Mesenchymal stem cell (in vitro differentiated cells and primary cell): ENCODE measurements around the gene CEP89.

Experiments
- DNase-seq: peaks from one replicate; pipeline ENCODE4 v3.0.0-alpha.2; 2013
- H2AFZ ChIP-seq: one replicate; pipeline ENCODE4 v1.6.1; 2013; ENCODE audit warnings: low read depth, mild to moderate bottlenecking, control low read depth, inconsistent platforms, low read length, moderate library complexity
- H2AK5ac ChIP-seq: 2 replicates; pipeline ENCODE4 v1.6.1; 2013; ENCODE audit warnings: low read length, moderate library complexity, mild to moderate bottlenecking, inconsistent platforms; ENCODE audit not compliant: severe bottlenecking
- H2BK120ac ChIP-seq: one replicate; pipeline ENCODE4 v1.6.1; 2013; ENCODE audit warnings: low read depth, mild to moderate bottlenecking, inconsistent platforms, low read length, moderate library complexity
- H2BK12ac ChIP-seq, 2 experiments: one replicate each; pipeline ENCODE4 v1.6.1; 2013; ENCODE audit warnings: inconsistent platforms in 2 of 2, low read length in 2 of 2, mild to moderate bottlenecking in 2 of 2, moderate library complexity in 2 of 2, control low read depth in 1 of 2
- H2BK15ac ChIP-seq: one replicate; pipeline ENCODE4 v1.6.1; 2013; ENCODE audit warnings: mild to moderate bottlenecking, low read depth, inconsistent platforms; ENCODE audit not compliant: poor library complexity, severe bottlenecking
- H2BK5ac ChIP-seq: 2 replicates; pipeline ENCODE4 v1.6.1; 2013; ENCODE audit warnings: low read depth, mild to moderate bottlenecking, low read length, control low read depth, inconsistent platforms; ENCODE audit not compliant: poor library complexity, severe bottlenecking
- H3K14ac ChIP-seq, 2 experiments: one replicate each; pipeline ENCODE4 v1.6.1; 2013; ENCODE audit warnings: inconsistent platforms in 2 of 2, low read length in 2 of 2, control low read depth in 1 of 2, mild to moderate bottlenecking in 1 of 2, moderate library complexity in 1 of 2
- H3K18ac ChIP-seq, 2 experiments: one replicate each; pipeline ENCODE4 v1.6.1; 2013; ENCODE audit warnings: inconsistent platforms in 2 of 2, low read length in 2 of 2, control low read depth in 1 of 2, low read depth in 1 of 2, mild to moderate bottlenecking in 1 of 2
- H3K23ac ChIP-seq, 2 experiments: one replicate each; pipeline ENCODE4 v1.6.1; 2013; ENCODE audit warnings: inconsistent platforms in 2 of 2, low read length in 2 of 2, mild to moderate bottlenecking in 2 of 2, moderate library complexity in 2 of 2, control low read depth in 1 of 2
- H3K27ac ChIP-seq: 2 replicates; pipeline ENCODE4 v1.5.1; 2013; ENCODE audit warnings: mild to moderate bottlenecking, moderate library complexity, low read length, control low read depth, inconsistent platforms; ENCODE audit not compliant: poor library complexity, severe bottlenecking
- H3K27me3 ChIP-seq, 2 experiments: 2 replicates each; pipeline versions ENCODE4 v1.6.1 to v1.7.0; 2013; ENCODE audit warnings: low read length in 2 of 2, mild to moderate bottlenecking in 2 of 2, moderate library complexity in 2 of 2, control low read depth in 1 of 2, inconsistent platforms in 1 of 2; ENCODE audit not compliant: control insufficient read depth in 1 of 2, insufficient read depth in 1 of 2
- H3K36me3 ChIP-seq, 2 experiments: 2 replicates each; pipeline versions ENCODE4 v1.6.1 to v1.7.0; 2013; ENCODE audit warnings: low read length in 2 of 2, control low read depth in 1 of 2, inconsistent platforms in 1 of 2, low read depth in 1 of 2, mild to moderate bottlenecking in 1 of 2; ENCODE audit not compliant: insufficient read depth in 2 of 2, control insufficient read depth in 1 of 2
- H3K4ac ChIP-seq, 2 experiments: one replicate each; pipeline ENCODE4 v1.6.1; 2013; ENCODE audit warnings: inconsistent platforms in 2 of 2, low read length in 2 of 2, mild to moderate bottlenecking in 2 of 2, moderate library complexity in 2 of 2, control low read depth in 1 of 2, low read depth in 1 of 2
- H3K4me1 ChIP-seq: 2 replicates; pipeline ENCODE4 v1.6.1; 2013; ENCODE audit warnings: low read depth, low read length, control low read depth; ENCODE audit not compliant: control insufficient read depth, insufficient read depth
- H3K4me2 ChIP-seq: 2 replicates; pipeline ENCODE4 v1.6.1; 2013; ENCODE audit warnings: low read length, mild to moderate bottlenecking, inconsistent platforms; ENCODE audit not compliant: poor library complexity, severe bottlenecking
- H3K4me3 ChIP-seq, 2 experiments: 2 replicates each; pipeline versions ENCODE4 v1.5.1 to v1.7.0; 2013; ENCODE audit warnings: low read length in 2 of 2, mild to moderate bottlenecking in 2 of 2, control low read depth in 1 of 2, low read depth in 1 of 2; ENCODE audit not compliant: insufficient read depth in 1 of 2
- H3K79me1 ChIP-seq: replicated peaks from 2 replicates; pipeline ENCODE4 v1.6.1; 2013; ENCODE audit warnings: mild to moderate bottlenecking, control low read depth, low read length, inconsistent platforms; ENCODE audit not compliant: poor library complexity, severe bottlenecking
- H3K9ac ChIP-seq: 2 replicates; pipeline ENCODE4 v1.7.0; 2013; ENCODE audit warnings: mild to moderate bottlenecking, low read length, moderate library complexity
- H3K9me3 ChIP-seq: 2 replicates; pipeline ENCODE4 v1.7.0; 2013; ENCODE audit warnings: mild to moderate bottlenecking, low read length; ENCODE audit not compliant: control insufficient read depth
- H4K8ac ChIP-seq: one replicate; pipeline ENCODE4 v1.6.1; 2013; ENCODE audit warnings: inconsistent platforms, mild to moderate bottlenecking, low read length, moderate library complexity
- H4K91ac ChIP-seq: one replicate; pipeline ENCODE4 v1.6.1; 2013; ENCODE audit warnings: mild to moderate bottlenecking, low read length, inconsistent platforms
- WGBS: methylation state at CpG from one replicate; pipeline ENCODE4 v1.1.7; 2013; ENCODE audit warnings: mixed read lengths; 5-methylcytosine and 5-hydroxymethylcytosine counted together

The CEP89 gene

DNA sequence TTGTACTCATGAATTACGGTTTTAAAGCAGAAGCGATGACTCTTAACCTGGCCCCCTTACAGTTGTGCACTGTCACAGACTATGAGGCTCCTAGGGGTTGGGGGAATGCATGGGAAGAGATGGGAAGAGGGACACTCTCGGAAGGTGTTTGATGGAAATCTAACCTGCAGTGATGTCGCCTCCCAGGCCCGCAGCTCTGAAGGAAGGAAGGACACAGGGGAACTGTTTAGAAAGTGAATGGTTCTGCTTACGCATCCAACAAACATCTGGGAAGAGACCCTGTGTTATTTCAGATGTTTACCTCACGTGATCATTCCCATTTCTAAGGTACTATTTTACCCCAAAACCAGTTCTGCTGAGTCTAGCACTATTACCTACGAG, 54.2 kb downstream of the CEP89 start:
- no peak overlapping the region for H3K27ac ChIP-seq
- no peak for DNase-seq
- H2BK5ac ChIP-seq, result no peak overlapping the region
- H3K36me3 ChIP-seq, result peaks cover 29 to 72% of the 10 kb centered on the region in 2 experiments
- H3K14ac ChIP-seq, result no peak overlapping the region
- no peak overlapping the region for H3K4me3 ChIP-seq
- H2AK5ac ChIP-seq, result no peak overlapping the region
- no peak overlapping the region for H2BK120ac ChIP-seq
- no peak overlapping the region for H3K4ac ChIP-seq
- WGBS, result 97% methylated on average over 3 of the region's 8 CpGs
- no peak overlapping the region for H3K18ac ChIP-seq
- no peak overlapping the region for H3K4me2 ChIP-seq
- H2BK15ac ChIP-seq, result no peak overlapping the region
- H3K27me3 ChIP-seq, result no peaks in the 10 kb centered on the region
- H3K79me1 ChIP-seq, result no peaks in the 10 kb centered on the region
- H3K9me3 ChIP-seq, result no peaks in the 10 kb centered on the region
- no peaks in the 10 kb centered on the region for H3K4me1 ChIP-seq
- H4K91ac ChIP-seq, result no peak overlapping the region
- H3K23ac ChIP-seq, result no peak overlapping the region
- H4K8ac ChIP-seq, result no peak overlapping the region
- no peak overlapping the region for H3K9ac ChIP-seq
- no peak overlapping the region for H2AFZ ChIP-seq
- H2BK12ac ChIP-seq, result no peak overlapping the region

DNA sequence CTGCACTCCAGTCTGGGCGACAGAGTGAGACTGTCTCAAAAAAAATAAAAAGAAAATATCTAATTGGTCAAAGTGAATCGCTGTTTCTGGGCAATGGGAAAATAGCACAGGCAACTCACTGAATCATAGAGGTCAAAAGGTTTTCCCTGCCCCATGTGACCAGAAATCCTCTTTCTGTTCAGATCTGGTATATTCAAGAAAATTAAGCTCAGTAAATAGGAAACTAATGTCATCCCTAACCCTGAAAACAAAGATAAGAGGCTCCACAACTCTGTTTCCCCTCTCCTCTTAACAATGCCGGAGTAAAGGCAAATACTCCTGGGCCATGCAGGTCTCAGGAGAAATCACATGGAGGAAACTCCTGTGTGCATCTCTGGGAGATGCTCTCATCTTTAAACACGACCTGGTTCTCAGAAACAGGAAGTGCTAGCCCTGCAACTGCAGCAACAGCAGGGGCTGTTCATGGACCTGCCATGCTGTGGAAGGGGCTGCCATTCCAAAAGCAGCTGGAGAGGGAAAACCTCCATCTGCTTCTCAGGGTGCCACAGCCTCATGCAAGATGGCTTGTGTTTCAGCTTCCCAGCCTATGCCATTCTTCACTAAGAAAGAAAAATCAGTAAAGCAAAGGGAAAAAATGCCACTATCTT, 54.7 kb downstream of the CEP89 start:
- no peak overlapping the region for H3K4me2 ChIP-seq
- no peak for DNase-seq

DNA sequence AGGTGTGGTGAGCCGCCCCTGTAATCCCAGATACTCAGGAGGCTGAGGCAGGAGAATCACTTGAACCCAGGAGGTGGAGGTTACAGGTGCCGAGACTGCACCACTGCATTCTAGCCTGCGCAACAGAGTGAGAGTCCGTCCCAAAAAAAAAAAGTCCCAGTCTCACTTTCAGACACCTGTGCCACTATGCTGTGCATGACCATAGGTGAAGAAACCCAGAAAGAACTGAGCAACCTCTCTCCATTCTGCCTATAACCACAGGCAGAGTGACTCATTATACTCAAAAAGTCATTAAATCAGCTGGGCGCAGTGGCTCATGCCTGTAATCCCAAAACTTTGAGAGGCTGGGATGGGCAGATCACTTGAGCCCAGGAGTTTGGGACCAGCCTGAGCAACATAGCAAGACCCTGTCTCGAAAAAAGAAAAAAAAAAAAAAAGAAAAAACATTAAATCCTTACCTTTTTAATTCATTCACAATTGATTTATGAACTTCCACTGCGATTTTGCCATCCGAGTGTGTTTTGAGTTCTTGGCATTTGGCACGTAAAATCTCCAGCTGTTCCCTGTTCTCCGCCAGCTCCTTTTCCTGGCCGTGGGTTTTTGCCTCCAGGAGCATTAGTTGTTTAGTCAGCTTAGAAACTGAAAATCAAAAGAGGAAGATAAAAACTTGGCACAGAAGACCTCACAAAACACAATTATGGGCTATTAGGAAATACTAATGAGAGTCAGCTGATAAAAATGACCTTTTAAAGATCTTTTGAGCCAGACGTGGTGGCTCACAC, 56.7 kb downstream of the CEP89 start:
- no peak overlapping the region for H3K23ac ChIP-seq
- no peak overlapping the region for H3K14ac ChIP-seq
- no peak overlapping the region for H2AFZ ChIP-seq
- no peaks in the 10 kb centered on the region for H3K9me3 ChIP-seq
- no peaks in the 10 kb centered on the region for H3K79me1 ChIP-seq
- H2BK120ac ChIP-seq, result no peak overlapping the region
- H3K4me1 ChIP-seq, result no peaks in the 10 kb centered on the region
- H2BK15ac ChIP-seq, result no peak overlapping the region
- H3K36me3 ChIP-seq, result peaks cover 16 to 72% of the 10 kb centered on the region in 2 experiments
- no peak overlapping the region for H3K18ac ChIP-seq
- no peak overlapping the region for H3K4me2 ChIP-seq
- H3K9ac ChIP-seq, result no peak overlapping the region
- H4K91ac ChIP-seq, result no peak overlapping the region
- H4K8ac ChIP-seq, result no peak overlapping the region
- no peak for DNase-seq
- H3K27me3 ChIP-seq, result no peaks in the 10 kb centered on the region
- WGBS, result 95% methylated on average over 11 of the region's 12 CpGs
- H3K27ac ChIP-seq, result no peak overlapping the region
- no peak overlapping the region for H3K4me3 ChIP-seq
- no peak overlapping the region for H3K4ac ChIP-seq
- H2BK5ac ChIP-seq, result no peak overlapping the region
- H2AK5ac ChIP-seq, result no peak overlapping the region
- H2BK12ac ChIP-seq, result no peak overlapping the region

More for the DNA sequence above, 54.7 kb downstream of the CEP89 start:
- Histone ChIP-seq H3K9me3 (no peaks in the 10 kb centered on the region), H4K8ac (no peak overlapping the region), H2BK5ac (no peak overlapping the region), H3K36me3 (peaks cover 24 to 70% of the 10 kb centered on the region in 2 experiments), H3K4me1 (no peaks in the 10 kb centered on the region), H3K27ac (no peak overlapping the region), H2BK15ac (no peak overlapping the region), H3K4me3 (no peak overlapping the region), H3K23ac (no peak overlapping the region), H3K27me3 (no peaks in the 10 kb centered on the region), H3K79me1 (no peaks in the 10 kb centered on the region), H3K4ac (no peak overlapping the region), H3K14ac (no peak overlapping the region), H2BK120ac (no peak overlapping the region), H2BK12ac (no peak overlapping the region), H3K9ac (no peak overlapping the region), H3K18ac (no peak overlapping the region), H2AFZ (no peak overlapping the region), H4K91ac (no peak overlapping the region), H2AK5ac (no peak overlapping the region)
- WGBS, result 58% methylated on average over 4 of the region's 4 CpGs

DNA sequence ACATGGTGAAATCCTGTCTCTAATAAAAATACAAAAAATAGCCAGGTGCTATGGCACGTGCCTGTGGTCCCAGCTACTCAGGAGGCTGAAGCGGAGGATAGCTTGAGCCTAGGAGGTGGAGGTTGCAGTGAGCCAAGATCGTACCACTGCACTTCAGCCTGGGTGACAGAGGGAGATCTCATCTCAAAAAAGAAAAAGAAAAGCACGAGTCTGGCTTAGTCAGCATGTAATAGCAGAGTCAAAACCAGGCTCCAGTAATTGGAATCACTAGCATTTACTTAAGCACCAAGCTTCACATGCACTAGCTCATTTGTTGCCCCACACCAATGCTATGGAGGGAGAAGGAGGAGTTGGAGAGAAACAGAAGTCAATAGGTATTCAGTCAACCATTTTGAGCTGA, 60.3 kb downstream of the CEP89 start:
- H3K36me3 ChIP-seq, result peaks cover 27 to 74% of the 10 kb centered on the region in 2 experiments
- H2BK12ac ChIP-seq, result no peak overlapping the region
- H3K27ac ChIP-seq, result no peak overlapping the region
- 98% methylated on average over 3 of the region's 4 CpGs for WGBS
- no peak overlapping the region for H2AK5ac ChIP-seq
- no peak for DNase-seq
- H3K23ac ChIP-seq, result no peak overlapping the region
- H3K4ac ChIP-seq, result no peak overlapping the region
- H2BK5ac ChIP-seq, result no peak overlapping the region
- no peak overlapping the region for H4K8ac ChIP-seq
- H2BK15ac ChIP-seq, result no peak overlapping the region
- no peak overlapping the region for H2BK120ac ChIP-seq
- H3K9ac ChIP-seq, result no peak overlapping the region
- H2AFZ ChIP-seq, result no peak overlapping the region
- no peak overlapping the region for H3K18ac ChIP-seq
- peaks cover 2% of the 10 kb centered on the region for H3K79me1 ChIP-seq
- no peaks in the 10 kb centered on the region for H3K9me3 ChIP-seq
- no peak overlapping the region for H3K14ac ChIP-seq
- H3K4me1 ChIP-seq, result no peaks in the 10 kb centered on the region
- no peak overlapping the region for H3K4me2 ChIP-seq
- no peak overlapping the region for H3K4me3 ChIP-seq
- H4K91ac ChIP-seq, result no peak overlapping the region
- no peaks in the 10 kb centered on the region for H3K27me3 ChIP-seq
